SK-N-SH (cell line): Measurements from ENCODE around the gene GPX6. TPM values are rescaled to one million over a fixed set of nuclear protein-coding genes. Genes with fewer than 3 reads are reported as not detected.

ENCODE experiments used
- CTCF ChIA-PET: fragments of 300-600, 350-600 bp; formaldehyde crosslinking; extraction: SDS; loops from one replicate; lab custom pipeline; 2021; lab: Yijun Ruan, JAX
- POLR2A ChIA-PET: fragments of 350-600 bp; sonication (Branson Sonifier 250); formaldehyde crosslinking; extraction: SDS; loops from one replicate; lab custom pipeline; 2020; ENCODE audit warnings: antibody characterized with exemption, inconsistent platforms; lab: Yijun Ruan, JAX
- DNase-seq: peaks from one replicate; pipeline ENCODE4 v3.0.0; 2012
- H2AFZ ChIP-seq: fragments of 200-600 bp; sonication (generic); 2 replicates; pipeline ENCODE4 v1.8.1; 2016; ENCODE audit warnings: antibody characterized with exemption, mild to moderate bottlenecking, low read depth
- H3F3A ChIP-seq: fragments of 200-600 bp; sonication (generic); replicated peaks from 2 replicates; pipeline ENCODE3; 2016; ENCODE audit warnings: antibody characterized with exemption, mild to moderate bottlenecking; ENCODE audit not compliant: insufficient read depth
- H3K27ac ChIP-seq, 2 experiments: fragments of 200-500 bp in 1 of 2; fragments of 200-600 bp in 1 of 2; sonication (Bioruptor generic) in 1 of 2; sonication (generic), shearing (Covaris generic) in 1 of 2; 2 replicates each; pipeline versions ENCODE4 v1.5.1 to v1.6.1; 2014 to 2016; ENCODE audit warnings: low read depth in 2 of 2, inconsistent platforms in 1 of 2, low read length in 1 of 2, mild to moderate bottlenecking in 1 of 2, mixed read lengths in 1 of 2
- H3K27me3 ChIP-seq: fragments of 200-600 bp; sonication (generic), shearing (Covaris generic); 2 replicates; pipeline ENCODE4 v1.6.1; 2016; ENCODE audit warnings: mixed run types; ENCODE audit not compliant: insufficient read depth
- H3K36me3 ChIP-seq, 2 experiments: fragments of 200-500 bp in 1 of 2; fragments of 200-600 bp in 1 of 2; sonication (Bioruptor generic) in 1 of 2; sonication (generic) in 1 of 2; replicated peaks in 1 of 2; 2 replicates each; pipeline versions ENCODE3 to v1.5.1; 2014 to 2016; ENCODE audit warnings: low read length in 1 of 2, mild to moderate bottlenecking in 1 of 2; ENCODE audit not compliant: insufficient read depth in 2 of 2, control insufficient read depth in 1 of 2
- H3K4me1 ChIP-seq, 2 experiments: fragments of 200-500 bp in 1 of 2; fragments of 200-600 bp in 1 of 2; sonication (Bioruptor generic) in 1 of 2; sonication (generic), shearing (Covaris generic) in 1 of 2; 2 replicates each; pipeline versions ENCODE4 v1.5.1 to v1.6.1; 2014 to 2016; ENCODE audit warnings: low read depth in 1 of 2, low read length in 1 of 2, mixed run types in 1 of 2; ENCODE audit not compliant: insufficient read depth in 2 of 2, control insufficient read depth in 1 of 2
- H3K4me2 ChIP-seq: fragments of 200-600 bp; sonication (generic), shearing (Covaris generic); 2 replicates; pipeline ENCODE4 v1.6.1; 2017; ENCODE audit warnings: mixed run types
- H3K4me3 ChIP-seq, 2 experiments: fragments of 200-500 bp in 1 of 2; fragments of 200-600 bp in 1 of 2; sonication (Bioruptor generic) in 1 of 2; sonication (generic), shearing (Covaris generic) in 1 of 2; 2 replicates each; pipeline versions ENCODE4 v1.5.1 to v1.8.1; 2014 to 2016; ENCODE audit warnings: low read depth in 2 of 2, inconsistent platforms in 1 of 2, low read length in 1 of 2, mild to moderate bottlenecking in 1 of 2, mixed read lengths in 1 of 2, moderate library complexity in 1 of 2
- H3K79me2 ChIP-seq: fragments of 200-600 bp; sonication (generic); 2 replicates; pipeline ENCODE4 v1.8.1; 2017; ENCODE audit warnings: mild to moderate bottlenecking; ENCODE audit not compliant: insufficient read depth
- H3K9ac ChIP-seq: fragments of 200-600 bp; sonication (generic); 2 replicates; pipeline ENCODE4 v1.6.1; 2017; ENCODE audit warnings: mixed run types
- H3K9me2 ChIP-seq: fragments of 200-600 bp; sonication (generic); 2 replicates; pipeline ENCODE4 v1.6.1; 2017; ENCODE audit warnings: mixed run types
- H3K9me3 ChIP-seq: fragments of 200-600 bp; sonication (generic); 2 replicates; pipeline ENCODE4 v1.6.1; 2017; ENCODE audit warnings: mixed run types, mild to moderate bottlenecking, moderate library complexity
- H4K20me1 ChIP-seq: fragments of 200-600 bp; sonication (generic); 2 replicates; pipeline ENCODE4 v1.6.1; 2017; ENCODE audit warnings: mild to moderate bottlenecking, mixed run types; ENCODE audit not compliant: insufficient read depth
- ELF1 ChIP-seq: IDR thresholded peaks from 2 replicates; pipeline ENCODE4 v1.4.0; 2012
- EP300 ChIP-seq, 2 experiments: IDR thresholded peaks; 2 replicates each; pipeline versions ENCODE4 v1.4.0 to v1.6.1; 2012; ENCODE audit warnings: borderline replicate concordance in 1 of 2, low read depth in 1 of 2, low read length in 1 of 2
- FOXJ3 ChIP-seq: sonication (generic); formaldehyde crosslinking; IDR thresholded peaks from 2 replicates; pipeline ENCODE4 v1.5.1; 2020; ENCODE audit warnings: mild to moderate bottlenecking, missing genetic modification reagents
- GABPA ChIP-seq: IDR thresholded peaks from 2 replicates; pipeline ENCODE4 v1.4.0; 2012; ENCODE audit warnings: low read depth, mild to moderate bottlenecking
- MEF2A ChIP-seq: IDR thresholded peaks from 2 replicates; pipeline ENCODE4 v1.4.0; 2012; ENCODE audit warnings: low read depth, borderline replicate concordance
- NRF1 ChIP-seq: IDR thresholded peaks from 2 replicates; pipeline ENCODE4 v1.6.1; 2012; ENCODE audit warnings: low read depth, mild to moderate bottlenecking, low read length
- POLR2AphosphoS5 ChIP-seq: IDR thresholded peaks from 2 replicates; pipeline ENCODE4 v1.6.1; 2012; ENCODE audit warnings: low read depth, low read length
- RAD21 ChIP-seq: IDR thresholded peaks from 2 replicates; pipeline ENCODE4 v1.6.1; 2012; ENCODE audit warnings: mild to moderate bottlenecking, low read length
- RCOR1 ChIP-seq: fragments of 150-350 bp; IDR thresholded peaks from 2 replicates; pipeline ENCODE4 v1.6.1; 2017; ENCODE audit warnings: antibody characterized with exemption, low read length
- RFX5 ChIP-seq: IDR thresholded peaks from 2 replicates; pipeline ENCODE4 v1.6.1; 2012; ENCODE audit warnings: mild to moderate bottlenecking, improper control_type of control experiment, low read length
- SIN3A ChIP-seq: IDR thresholded peaks from 2 replicates; pipeline ENCODE4 v1.6.1; 2012; ENCODE audit warnings: low read depth, mild to moderate bottlenecking, low read length, moderate library complexity, borderline replicate concordance
- SMC3 ChIP-seq: IDR thresholded peaks from 2 replicates; pipeline ENCODE4 v1.6.1; 2012; ENCODE audit warnings: low read depth, low read length, improper control_type of control experiment
- TCF12 ChIP-seq: IDR thresholded peaks from 2 replicates; pipeline ENCODE4 v1.4.0; 2012
- TEAD4 ChIP-seq: IDR thresholded peaks from 2 replicates; pipeline ENCODE4 v1.4.0; 2012; ENCODE audit warnings: mild to moderate bottlenecking, borderline replicate concordance; ENCODE audit not compliant: insufficient read depth
- WGBS: methylation state at CpG from one replicate; pipeline ENCODE4 v1.1.6; 2017; ENCODE audit warnings: low lambda C conversion rate; 5-methylcytosine and 5-hydroxymethylcytosine counted together
- polyA plus RNA-seq, 3 experiments: library from polyadenylated mRNA; depleted of rRNA; stranded (reverse); fragments of >200 nt; gene quantifications; 2 replicates each; pipeline ENCODE4 v1.2.3, GENCODE V29; 2012
- TF ChIP-seq, protein P1 (sequence below): IDR thresholded peaks from 2 replicates; pipeline ENCODE4 v1.4.0; 2012; ENCODE audit warnings: low read depth, borderline replicate concordance
- TF ChIP-seq, protein P2 (sequence below): IDR thresholded peaks from 2 replicates; pipeline ENCODE4; 2012
- TF ChIP-seq, protein P3 (sequence below): fragments of 200-600 bp; sonication (generic); IDR thresholded peaks from 2 replicates; pipeline ENCODE4 v1.6.1; 2017; ENCODE audit warnings: antibody characterized with exemption, mild to moderate bottlenecking, moderate library complexity
- TF ChIP-seq, protein P4 (sequence below): IDR thresholded peaks from 2 replicates; pipeline ENCODE4 v1.4.0; 2012; ENCODE audit warnings: low read depth
- TF ChIP-seq, protein P5 (sequence below): IDR thresholded peaks from 2 replicates; pipeline ENCODE4 v1.4.0; 2012; ENCODE audit warnings: low read depth, borderline replicate concordance
- TF ChIP-seq, protein P6 (sequence below): fragments of 150-350 bp; IDR thresholded peaks from 2 replicates; pipeline ENCODE4 v1.6.1; 2016; ENCODE audit warnings: mild to moderate bottlenecking, low read depth, low read length

GPX6 gene
- polyA plus RNA-seq, 1 of the 3 experiments (the other 2 are of a cell fraction) = not detected

DNA sequence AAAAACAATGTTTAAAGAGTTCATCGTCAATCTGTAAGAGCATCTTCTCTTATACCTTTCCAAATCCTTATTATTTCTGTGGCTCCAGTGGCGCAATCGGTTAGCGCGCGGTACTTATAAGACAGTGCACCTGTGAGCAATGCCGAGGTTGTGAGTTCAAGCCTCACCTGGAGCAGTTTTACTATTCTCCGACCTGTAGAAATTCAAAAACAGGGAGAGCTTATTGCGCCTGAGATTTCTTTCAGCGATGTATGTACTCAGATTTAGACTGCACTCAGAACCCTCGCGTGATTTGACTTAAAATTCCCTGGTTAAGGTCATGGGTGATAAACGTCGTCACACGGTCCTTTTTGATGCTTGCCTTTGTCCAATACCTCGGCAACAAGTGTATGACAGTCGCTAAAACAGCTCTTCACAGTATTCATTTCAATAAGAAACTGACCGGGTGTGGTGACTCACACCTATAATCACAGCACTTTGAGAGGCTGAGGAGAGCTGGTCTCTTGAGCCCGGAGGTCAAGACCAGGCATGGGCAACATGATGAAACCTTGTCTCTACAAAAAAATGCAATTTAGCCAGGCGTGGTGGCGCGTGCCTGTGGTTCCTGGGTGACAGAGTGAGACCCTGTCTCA is 22.0 kb upstream of the GPX6 start:
- ChIA-PET POLR2A (no interaction called here), CTCF (interaction anchor here (0.8 to 1.0 kb wide), 2 partner anchors 43 to 98 kb away, joined by 3 to 4 read pairs; no protein-coding TSS in a partner anchor)
- Histone ChIP-seq H3K79me2 (no peaks in the 10 kb centered on the region), H3K27me3 (peaks cover 8% of the 10 kb centered on the region; the same call in 1 of the 2 replicates), H2AFZ (no peak overlapping the region), H3K4me2 (no peak overlapping the region; the same call in 1 of the 2 replicates), H3K36me3 (no peaks in the 10 kb centered on the region), H3K4me1 (no peaks in the 10 kb centered on the region; a peak in 2 of 4 replicates), H3K4me3 (peak overlapping the region; percentile 26 to 36; a peak in 3 of 4 replicates), H3K27ac (0 out of 4 replicates have a peak overlapping the region, but pooled peaks of 1 of the 2 experiments have one; percentile 6), H3F3A (no peaks in the 10 kb centered on the region), H3K9ac (no peak overlapping the region), H3K9me3 (no peaks in the 10 kb centered on the region; the same call in 1 of the 2 replicates), H4K20me1 (no peaks in the 10 kb centered on the region), H3K9me2 (no peaks in the 10 kb centered on the region)
- 31% methylated on average over 22 of the region's 22 CpGs for WGBS
- TF ChIP-seq FOXJ3 (CRISPR knock-in tag) = no peak
- TF ChIP-seq SMC3 = no peak
- no peak for TF ChIP-seq RFX5
- no peak for TF ChIP-seq NRF1
- TF ChIP-seq, protein P1, sequence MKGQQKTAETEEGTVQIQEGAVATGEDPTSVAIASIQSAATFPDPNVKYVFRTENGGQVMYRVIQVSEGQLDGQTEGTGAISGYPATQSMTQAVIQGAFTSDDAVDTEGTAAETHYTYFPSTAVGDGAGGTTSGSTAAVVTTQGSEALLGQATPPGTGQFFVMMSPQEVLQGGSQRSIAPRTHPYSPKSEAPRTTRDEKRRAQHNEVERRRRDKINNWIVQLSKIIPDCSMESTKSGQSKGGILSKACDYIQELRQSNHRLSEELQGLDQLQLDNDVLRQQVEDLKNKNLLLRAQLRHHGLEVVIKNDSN = no peak
- TF ChIP-seq EP300 (IDR thresholded peaks at IDR 0.05; ENCODE audit: borderline replicate concordance in 1 of 2, low read depth in 1 of 2, low read length in 1 of 2) = no peak
- no peak for TF ChIP-seq TEAD4
- DNase-seq = no peak

DNA sequence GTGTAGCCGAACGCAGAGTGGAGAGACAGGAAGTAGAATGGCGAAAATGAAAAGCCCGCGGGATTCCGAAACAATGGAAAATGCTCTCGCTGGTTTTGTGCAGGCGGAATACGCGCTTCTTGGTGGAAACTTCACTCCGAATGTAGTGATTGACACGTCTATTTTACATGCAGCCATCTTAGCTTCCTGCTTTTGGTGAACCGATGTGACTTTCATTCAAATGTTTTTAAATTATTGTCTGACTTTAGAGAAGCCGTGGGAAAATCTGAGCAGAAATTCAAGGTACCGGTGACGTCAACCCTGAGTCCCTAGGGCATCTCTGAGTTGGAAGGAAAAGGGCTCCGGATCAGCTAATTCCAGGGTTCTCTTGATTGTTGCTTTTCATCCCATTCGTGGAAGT is 21.5 kb upstream of the GPX6 start:
- Histone ChIP-seq H3K9me3 (no peaks in the 10 kb centered on the region; the same call in 1 of the 2 replicates), H3K27ac (peak overlapping the region in 1 of 2 experiments; percentile 6; a peak in 1 of 4 replicates), H3K4me2 (no peak overlapping the region; the same call in 1 of the 2 replicates), H3K4me1 (no peaks in the 10 kb centered on the region; a peak in 1 of 4 replicates), H3K36me3 (no peaks in the 10 kb centered on the region), H3K9ac (no peak overlapping the region), H3K4me3 (peak overlapping the region in 1 of 2 experiments; percentile 36; a peak in 3 of 4 replicates), H3K27me3 (peaks cover 8% of the 10 kb centered on the region; the same call in 1 of the 2 replicates), H3K79me2 (no peaks in the 10 kb centered on the region), H3K9me2 (no peaks in the 10 kb centered on the region), H4K20me1 (no peaks in the 10 kb centered on the region), H2AFZ (no peak overlapping the region), H3F3A (no peaks in the 10 kb centered on the region)
- peak; percentile 28 for DNase-seq
- WGBS = 29% methylated on average over 18 of the region's 18 CpGs
- CTCF ChIA-PET = interaction anchor here (0.8 to 1.0 kb wide), 2 partner anchors 43 to 98 kb away, joined by 3 to 4 read pairs; no protein-coding TSS in a partner anchor
- POLR2A ChIA-PET = no interaction called here
- TF ChIP-seq RAD21 (no peak), ELF1 (no peak), GABPA (no peak), MEF2A (no peak), TCF12 (no peak), SIN3A (no peak), POLR2AphosphoS5 (no peak), RCOR1 (no peak), TEAD4 (no peak), EP300 (IDR thresholded peaks at IDR 0.05; ENCODE audit: borderline replicate concordance in 1 of 2, low read depth in 1 of 2, low read length in 1 of 2) (no peak)
- TF ChIP-seq, protein P2, sequence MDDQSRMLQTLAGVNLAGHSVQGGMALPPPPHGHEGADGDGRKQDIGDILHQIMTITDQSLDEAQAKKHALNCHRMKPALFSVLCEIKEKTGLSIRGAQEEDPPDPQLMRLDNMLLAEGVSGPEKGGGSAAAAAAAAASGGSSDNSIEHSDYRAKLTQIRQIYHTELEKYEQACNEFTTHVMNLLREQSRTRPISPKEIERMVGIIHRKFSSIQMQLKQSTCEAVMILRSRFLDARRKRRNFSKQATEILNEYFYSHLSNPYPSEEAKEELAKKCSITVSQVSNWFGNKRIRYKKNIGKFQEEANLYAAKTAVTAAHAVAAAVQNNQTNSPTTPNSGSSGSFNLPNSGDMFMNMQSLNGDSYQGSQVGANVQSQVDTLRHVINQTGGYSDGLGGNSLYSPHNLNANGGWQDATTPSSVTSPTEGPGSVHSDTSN = no peak
- TF ChIP-seq, protein P3, sequence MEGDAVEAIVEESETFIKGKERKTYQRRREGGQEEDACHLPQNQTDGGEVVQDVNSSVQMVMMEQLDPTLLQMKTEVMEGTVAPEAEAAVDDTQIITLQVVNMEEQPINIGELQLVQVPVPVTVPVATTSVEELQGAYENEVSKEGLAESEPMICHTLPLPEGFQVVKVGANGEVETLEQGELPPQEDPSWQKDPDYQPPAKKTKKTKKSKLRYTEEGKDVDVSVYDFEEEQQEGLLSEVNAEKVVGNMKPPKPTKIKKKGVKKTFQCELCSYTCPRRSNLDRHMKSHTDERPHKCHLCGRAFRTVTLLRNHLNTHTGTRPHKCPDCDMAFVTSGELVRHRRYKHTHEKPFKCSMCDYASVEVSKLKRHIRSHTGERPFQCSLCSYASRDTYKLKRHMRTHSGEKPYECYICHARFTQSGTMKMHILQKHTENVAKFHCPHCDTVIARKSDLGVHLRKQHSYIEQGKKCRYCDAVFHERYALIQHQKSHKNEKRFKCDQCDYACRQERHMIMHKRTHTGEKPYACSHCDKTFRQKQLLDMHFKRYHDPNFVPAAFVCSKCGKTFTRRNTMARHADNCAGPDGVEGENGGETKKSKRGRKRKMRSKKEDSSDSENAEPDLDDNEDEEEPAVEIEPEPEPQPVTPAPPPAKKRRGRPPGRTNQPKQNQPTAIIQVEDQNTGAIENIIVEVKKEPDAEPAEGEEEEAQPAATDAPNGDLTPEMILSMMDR = no peak
- TF ChIP-seq, protein P4, sequence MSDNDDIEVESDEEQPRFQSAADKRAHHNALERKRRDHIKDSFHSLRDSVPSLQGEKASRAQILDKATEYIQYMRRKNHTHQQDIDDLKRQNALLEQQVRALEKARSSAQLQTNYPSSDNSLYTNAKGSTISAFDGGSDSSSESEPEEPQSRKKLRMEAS = no peak
- TF ChIP-seq, protein P5, sequence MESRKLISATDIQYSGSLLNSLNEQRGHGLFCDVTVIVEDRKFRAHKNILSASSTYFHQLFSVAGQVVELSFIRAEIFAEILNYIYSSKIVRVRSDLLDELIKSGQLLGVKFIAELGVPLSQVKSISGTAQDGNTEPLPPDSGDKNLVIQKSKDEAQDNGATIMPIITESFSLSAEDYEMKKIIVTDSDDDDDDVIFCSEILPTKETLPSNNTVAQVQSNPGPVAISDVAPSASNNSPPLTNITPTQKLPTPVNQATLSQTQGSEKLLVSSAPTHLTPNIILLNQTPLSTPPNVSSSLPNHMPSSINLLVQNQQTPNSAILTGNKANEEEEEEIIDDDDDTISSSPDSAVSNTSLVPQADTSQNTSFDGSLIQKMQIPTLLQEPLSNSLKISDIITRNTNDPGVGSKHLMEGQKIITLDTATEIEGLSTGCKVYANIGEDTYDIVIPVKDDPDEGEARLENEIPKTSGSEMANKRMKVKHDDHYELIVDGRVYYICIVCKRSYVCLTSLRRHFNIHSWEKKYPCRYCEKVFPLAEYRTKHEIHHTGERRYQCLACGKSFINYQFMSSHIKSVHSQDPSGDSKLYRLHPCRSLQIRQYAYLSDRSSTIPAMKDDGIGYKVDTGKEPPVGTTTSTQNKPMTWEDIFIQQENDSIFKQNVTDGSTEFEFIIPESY = no peak
- TF ChIP-seq, protein P6, sequence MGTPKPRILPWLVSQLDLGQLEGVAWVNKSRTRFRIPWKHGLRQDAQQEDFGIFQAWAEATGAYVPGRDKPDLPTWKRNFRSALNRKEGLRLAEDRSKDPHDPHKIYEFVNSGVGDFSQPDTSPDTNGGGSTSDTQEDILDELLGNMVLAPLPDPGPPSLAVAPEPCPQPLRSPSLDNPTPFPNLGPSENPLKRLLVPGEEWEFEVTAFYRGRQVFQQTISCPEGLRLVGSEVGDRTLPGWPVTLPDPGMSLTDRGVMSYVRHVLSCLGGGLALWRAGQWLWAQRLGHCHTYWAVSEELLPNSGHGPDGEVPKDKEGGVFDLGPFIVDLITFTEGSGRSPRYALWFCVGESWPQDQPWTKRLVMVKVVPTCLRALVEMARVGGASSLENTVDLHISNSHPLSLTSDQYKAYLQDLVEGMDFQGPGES = no peak
